MM.1S (cell line): ENCODE data around the gene FBXW2.

Source experiments
- EZH2 ChIP-seq: fragments of 300-600 bp; sonication (generic); optimal IDR thresholded peaks from 2 replicates; pipeline ENCODE3; 2017; ENCODE audit warnings: low read depth, mild to moderate bottlenecking, antibody characterized with exemption, low read length, mixed read lengths
- EZH2phosphoT487 ChIP-seq: fragments of 300-600 bp; sonication (generic); IDR thresholded peaks from 2 replicates; pipeline ENCODE4 v1.6.1; 2018; ENCODE audit warnings: antibody characterized with exemption, low read length
- TF ChIP-seq, protein P1 (sequence below): fragments of 300-600 bp; sonication (generic); IDR thresholded peaks from 2 replicates; pipeline ENCODE4 v1.5.1; 2016; ENCODE audit warnings: antibody characterized with exemption, low read length, mixed read lengths

GRCh38 chr9:120741191-120741590 is 52.0 kb downstream of the FBXW2 start:
- TF ChIP-seq, protein P1, sequence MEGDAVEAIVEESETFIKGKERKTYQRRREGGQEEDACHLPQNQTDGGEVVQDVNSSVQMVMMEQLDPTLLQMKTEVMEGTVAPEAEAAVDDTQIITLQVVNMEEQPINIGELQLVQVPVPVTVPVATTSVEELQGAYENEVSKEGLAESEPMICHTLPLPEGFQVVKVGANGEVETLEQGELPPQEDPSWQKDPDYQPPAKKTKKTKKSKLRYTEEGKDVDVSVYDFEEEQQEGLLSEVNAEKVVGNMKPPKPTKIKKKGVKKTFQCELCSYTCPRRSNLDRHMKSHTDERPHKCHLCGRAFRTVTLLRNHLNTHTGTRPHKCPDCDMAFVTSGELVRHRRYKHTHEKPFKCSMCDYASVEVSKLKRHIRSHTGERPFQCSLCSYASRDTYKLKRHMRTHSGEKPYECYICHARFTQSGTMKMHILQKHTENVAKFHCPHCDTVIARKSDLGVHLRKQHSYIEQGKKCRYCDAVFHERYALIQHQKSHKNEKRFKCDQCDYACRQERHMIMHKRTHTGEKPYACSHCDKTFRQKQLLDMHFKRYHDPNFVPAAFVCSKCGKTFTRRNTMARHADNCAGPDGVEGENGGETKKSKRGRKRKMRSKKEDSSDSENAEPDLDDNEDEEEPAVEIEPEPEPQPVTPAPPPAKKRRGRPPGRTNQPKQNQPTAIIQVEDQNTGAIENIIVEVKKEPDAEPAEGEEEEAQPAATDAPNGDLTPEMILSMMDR: no peak
- TF ChIP-seq EZH2phosphoT487: no peak
- TF ChIP-seq EZH2: no peak
